HG03565 (cell line): Measurements from ENCODE around the gene TEX55.
"Not testable (repeated sequence)": the region's sequence is repeated elsewhere in the genome, so short reads cannot be mapped to it uniquely, and the experiment has no call there.

Source experiments
- ATAC-seq: cut with Tn5 transposase; IDR thresholded peaks from one replicate; pipeline ENCODE4 v1.9.1; 2021; ENCODE audit warnings: mild to moderate bottlenecking, moderate library complexity; ENCODE audit not compliant: unreplicated experiment

The TEX55 gene

DNA sequence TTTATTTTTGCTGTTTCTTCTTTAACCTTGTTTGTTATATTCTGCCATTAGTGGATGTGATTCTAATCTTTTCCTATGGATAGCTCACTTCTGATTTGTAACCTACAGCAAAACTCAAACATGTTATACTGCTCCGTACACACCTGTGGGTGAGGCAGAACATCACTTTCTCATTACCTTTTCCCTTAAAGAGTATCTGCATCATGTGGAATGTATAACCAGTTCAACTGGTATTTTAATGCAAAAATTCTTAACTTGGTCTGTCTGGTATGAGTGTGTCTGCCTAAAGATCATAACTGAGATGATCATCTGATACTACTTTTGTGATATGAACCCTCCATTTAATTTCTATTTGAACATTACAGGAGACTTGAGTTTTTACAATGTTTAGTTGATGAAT is 14.4 kb downstream of the TEX55 start:
- ATAC-seq, result no peak

DNA sequence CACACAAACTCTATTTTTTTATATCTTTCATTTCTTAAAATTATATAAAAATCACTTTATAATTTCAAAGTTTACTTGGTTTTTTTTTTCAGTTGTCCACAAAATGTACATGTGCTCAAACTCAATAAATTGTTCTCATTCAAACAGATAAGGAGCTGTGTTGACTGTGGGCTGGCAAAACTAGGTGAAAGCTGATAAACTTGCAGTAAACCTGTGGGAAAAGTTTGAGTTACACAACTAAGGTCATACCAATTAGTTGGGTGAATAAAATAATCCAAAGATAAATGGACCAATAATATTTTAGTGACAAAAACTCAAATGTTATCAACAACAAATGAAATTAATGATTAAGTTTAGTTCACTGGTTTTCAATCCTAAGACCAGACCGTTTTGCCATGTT is 14.8 kb downstream of the TEX55 start:
- ATAC-seq, result no peak

DNA sequence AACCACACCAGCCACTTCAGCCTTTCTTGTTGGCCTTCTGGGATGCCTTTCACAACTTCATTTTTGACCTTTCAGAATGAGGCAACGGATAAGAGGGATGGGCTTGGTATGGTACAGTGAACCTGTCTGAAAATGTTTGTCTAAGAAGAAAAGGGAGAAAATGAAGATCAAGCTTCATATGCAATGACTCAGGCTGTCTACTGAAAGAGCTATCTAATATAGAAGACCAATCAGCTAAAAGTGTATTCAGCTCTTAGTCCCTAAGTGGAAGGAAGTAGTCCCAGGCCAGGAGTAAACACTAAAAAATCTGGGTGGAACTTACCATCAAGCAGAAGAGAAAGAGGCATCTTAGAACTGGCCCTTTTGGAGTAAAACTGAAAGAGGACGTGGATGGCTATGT is 15.3 kb downstream of the TEX55 start:
- ATAC-seq, result no peak

DNA sequence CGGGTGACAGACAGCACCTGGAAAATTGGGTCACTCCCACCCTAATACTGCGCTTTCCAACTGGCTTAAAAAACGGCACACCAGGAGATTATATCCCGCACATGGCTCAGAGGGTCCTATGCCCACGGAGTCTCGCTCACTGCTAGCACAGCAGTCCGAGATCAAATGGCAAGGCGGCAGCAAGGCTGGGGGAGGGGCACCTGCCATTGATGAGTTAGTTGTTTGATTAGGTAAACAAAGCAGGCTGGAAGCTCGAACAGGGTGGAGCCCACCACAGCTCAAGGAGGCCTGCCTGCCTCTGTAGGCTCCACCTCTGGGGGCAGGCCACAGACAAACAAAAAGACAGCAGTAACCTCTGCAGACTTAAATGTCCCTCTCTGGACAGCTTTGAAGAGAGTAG is 18.8 kb downstream of the TEX55 start:
- not testable (repeated sequence) for ATAC-seq

DNA sequence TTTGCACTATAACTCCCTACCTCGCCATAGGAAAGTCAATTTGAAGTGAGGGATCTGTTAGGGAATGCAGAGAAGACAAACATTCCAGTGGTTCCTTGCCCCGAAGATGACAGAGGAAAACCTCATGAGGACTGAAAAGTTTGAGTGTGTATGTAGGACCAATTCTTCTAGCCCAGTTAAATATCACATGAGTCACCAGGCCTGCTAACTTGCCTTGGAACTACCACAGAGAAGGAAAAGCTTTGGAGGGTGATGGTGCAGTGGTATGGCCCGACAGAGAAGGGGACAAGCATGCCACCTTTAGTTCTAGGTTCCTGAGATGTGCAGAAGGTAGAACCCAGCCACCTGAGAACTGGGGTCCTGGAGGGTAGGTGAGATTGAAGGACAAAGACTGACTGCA is 24.9 kb downstream of the TEX55 start:
- ATAC-seq, result no peak

DNA sequence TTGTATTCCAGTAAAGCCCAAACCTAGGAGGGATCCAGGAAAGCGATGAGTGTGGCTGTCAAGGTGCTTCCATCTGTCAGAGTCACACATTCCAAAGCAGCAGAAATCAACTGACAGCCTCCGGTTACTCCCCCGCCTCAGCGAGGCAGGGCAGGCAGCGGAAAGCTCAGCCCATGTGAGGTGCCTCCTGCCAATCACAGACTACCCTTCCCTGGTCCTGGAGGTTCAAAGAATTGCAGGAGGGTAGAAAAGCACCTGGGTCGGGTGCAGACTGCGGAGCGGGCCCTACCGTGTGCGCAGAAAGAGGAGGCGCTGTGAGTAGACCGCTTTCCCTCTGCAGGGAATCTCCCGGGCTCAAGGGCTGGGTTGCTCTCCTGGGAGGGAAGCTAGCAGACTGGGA is 27.4 kb downstream of the TEX55 start, which contains the start of gene UPK1B:
TSS of gene UPK1B (plus strand) at position 274 of the 400 bp plus-strand sequence. CDS start 13,144 bp downstream, outside the sequence.
- ATAC-seq, result no peak

DNA sequence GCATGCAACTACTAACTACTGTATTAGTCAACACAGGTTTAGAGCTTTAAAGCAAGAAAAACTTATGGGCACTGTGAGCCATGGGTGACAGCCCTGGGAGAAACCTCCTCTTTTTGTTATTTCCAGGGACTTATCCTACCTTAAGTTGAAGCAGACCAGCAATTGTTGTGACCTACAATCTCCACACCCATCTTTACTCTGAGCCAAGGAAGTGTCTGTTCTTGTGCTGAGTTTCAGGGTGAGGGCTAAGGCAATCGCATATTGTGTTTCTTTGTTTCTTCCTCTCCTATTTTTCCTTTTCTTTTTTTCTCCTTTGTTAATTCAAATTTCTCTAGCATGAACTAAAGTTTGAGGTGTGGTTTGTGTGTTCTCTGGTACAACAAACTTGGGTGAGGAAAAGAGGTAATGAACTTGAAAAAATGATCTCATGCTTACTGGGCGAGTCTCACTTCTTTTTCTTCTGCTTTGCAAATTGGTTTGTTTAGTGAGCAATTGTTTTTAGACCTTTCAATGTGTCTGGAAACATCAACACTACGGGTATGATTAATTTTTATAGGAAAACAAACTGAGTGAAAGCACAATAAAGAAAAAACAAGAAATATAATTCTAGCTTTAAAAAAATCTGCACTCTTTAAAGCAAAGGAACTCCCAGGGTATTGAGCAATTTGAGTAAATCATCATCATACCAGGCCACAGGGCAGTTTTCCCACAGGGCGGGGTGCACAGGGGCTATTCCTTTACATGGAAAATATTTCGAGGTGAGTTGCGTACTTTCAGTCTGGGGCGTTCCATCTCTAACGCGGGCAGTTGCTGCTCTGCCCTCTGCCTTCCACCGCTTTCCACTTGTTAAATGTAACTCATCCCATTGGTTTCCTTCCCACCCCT is 30.1 kb downstream of the TEX55 start:
- ATAC-seq, result no peak

DNA sequence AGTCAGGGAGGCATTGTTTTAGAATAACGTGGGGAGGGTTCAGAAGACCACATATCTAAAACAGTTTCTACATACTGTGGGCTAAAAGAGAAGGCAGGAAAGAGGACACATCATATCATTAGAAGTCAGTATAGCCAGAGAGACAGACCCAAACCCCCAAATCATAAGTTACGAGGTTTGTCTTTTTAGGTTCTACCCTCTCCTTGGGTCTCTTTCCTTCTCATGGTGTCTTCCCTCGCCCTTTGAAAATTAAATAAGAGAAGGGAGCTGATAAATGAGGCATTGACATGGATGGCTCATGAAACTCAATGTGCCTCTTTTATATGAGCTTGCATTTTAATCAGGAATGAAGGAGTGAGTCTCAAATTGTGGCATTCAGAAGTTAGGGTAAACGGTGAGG is 30.8 kb downstream of the TEX55 start:
- no peak for ATAC-seq

DNA sequence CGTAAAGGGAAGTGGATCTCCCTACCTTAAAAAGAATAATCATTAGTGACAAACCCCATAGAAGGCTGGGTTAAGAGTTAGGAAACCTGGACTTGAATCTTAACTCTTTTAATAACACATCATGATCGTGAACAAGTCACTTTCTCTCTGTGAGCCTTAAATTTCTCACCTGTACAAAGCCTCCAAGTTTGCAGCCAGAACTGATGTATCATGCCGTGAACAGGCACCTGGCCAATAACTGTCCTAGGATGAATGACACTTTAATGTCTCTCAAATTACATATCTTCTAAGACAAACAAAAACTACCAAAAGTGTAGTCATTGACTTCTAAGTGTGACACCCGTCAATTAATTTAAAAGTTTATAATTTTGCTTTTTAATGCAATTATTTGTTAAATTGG is 31.4 kb downstream of the TEX55 start:
- ATAC-seq, result no peak

DNA sequence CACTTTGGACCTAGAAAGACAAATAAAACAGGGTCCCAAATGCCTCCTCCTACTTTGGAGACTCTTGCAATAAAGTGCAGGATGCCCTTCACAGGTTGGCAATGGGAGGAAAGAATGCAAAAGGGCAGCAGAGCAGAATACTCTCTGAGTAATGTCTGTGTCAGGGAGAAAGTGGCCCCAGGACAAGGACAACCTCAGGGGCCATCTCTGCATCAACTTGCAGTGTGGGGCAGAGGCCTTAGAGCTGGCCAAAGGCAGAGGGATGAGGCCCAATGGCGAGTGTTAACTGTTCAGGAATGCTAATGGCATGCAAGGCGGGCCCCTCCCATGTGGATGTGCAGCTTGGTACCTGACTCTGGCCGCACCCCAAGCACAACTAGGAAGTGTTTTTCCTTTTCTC is 35.8 kb downstream of the TEX55 start:
- ATAC-seq, result no peak

DNA sequence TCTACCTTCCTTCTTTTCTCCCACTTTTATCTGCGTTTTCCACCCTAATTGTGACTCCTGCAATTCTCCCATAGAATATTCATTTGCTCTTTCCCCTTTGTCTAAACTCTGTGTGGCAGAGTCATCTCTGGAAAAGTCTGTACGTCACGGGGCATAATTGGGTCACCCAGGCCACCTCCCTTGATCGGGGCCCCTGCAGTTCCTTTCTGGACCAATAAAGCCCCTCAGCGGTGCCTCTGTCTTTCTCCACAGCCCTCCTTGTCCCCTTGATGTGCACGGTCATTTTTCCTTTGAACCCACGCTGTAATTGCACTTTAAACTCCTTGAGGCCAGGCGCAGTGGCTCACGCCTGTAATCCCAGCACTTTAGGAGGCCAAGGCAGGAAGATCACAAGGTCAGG is 38.1 kb downstream of the TEX55 start:
- no peak for ATAC-seq

DNA sequence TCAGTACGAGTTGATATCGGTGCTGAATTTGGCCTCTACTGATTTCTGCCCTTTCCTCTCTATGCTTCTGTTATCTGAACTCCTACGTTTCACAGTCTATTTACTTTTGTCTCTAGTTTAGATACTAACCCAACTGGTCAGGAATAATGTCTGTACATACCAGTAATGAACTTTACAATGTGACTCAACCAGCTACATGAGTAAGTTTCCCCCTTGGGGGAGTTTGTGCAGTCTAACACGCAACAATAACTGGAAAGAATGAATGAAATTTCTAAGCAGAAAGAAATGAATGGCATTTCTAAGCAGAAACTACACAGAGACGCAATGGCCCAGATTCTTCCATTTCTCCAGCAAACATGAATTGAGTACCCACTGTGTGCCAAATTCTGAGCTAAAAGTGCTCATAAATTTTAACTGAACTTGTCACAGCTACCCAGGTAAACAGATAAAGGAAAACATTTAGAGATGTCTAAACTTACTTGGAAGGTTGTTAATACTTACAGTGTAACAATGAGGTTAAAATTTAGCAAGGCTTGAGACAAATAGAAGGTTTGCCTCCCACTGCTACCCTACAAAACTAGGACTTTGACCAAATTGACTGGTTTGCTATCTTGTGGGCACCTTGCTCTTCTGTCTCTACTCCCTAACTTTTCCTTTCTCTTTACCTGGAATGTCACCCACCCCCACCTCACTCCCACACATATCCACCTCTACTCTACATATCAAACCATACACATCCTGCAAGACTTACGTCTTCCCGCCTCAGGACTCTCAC is 39.0 kb downstream of the TEX55 start:
- ATAC-seq, result no peak

DNA sequence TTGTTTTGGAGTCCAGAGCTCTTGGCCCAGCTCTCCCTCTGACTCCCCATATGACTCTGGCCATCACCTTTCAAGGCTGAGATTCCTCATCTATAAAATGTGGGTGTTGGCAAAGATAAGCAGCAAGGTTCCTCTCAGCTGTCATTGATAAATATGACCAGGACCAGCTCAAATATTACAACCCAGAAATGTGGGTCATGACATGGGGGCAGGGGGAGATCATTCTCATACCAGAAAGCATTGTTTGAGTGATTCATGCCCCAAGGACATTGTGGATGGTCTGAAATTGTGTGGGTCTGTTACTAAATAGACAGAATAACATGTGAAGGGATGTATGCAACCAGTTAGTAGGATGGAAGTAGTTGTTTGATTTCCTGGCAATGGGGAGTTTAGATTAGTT is 41.3 kb downstream of the TEX55 start:
- no peak for ATAC-seq

DNA sequence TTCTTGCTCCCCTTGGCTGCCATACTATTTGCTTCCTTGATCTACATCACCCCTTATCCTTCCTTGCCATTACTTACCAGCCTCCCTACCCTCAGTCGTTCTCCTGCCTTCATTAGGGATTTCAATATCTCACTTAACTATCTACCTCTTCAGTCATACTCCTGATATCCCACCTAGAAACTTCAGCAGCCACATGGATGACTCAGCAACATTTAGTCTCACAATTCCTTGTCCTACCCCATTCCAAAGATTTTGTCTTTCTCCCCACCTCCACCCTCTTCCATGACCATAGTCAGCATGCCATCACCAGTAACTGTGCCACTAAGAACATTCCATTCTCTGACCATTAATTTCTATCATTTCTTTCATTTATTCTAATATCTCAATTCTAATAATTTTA is 45.8 kb downstream of the TEX55 start:
- ATAC-seq, result no peak

DNA sequence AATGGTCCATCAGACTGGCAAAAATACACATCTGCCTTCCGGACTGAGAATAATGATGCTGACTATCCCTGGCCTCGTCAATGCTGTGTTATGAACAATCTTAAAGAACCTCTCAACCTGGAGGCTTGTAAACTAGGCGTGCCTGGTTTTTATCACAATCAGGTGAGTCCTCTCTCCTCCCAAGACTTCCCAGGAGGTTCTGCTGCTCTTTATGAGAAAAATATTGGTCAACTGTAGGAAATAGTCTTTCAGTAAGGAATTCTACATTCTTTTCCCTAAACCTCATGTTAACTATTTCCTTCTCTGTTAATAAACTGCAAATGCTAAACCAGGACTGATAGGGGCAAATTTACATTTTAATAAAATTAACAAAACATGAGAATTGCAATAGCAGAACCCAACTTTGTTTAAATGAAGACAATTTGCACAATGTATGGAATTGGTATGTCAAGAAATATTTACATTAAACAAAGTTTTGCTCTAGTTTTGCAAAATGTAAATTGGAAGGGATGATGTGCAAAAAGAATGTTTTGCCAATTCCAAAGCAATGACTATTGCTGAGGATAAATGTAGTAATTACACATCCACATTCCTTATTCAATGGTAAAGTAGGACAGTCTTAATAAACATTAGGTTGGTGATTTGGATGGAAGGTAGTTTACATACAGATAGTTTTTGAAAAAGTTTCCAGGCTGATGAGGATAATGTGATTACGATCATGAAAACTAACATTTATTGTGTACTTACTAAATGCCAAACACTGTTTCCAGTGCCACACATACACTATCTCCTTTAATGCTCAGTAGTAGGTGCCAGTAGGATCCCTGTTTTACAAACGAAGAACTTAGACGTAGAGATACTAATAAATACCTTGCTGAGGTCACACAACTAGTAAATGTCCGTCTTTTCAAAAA is 48.5 kb downstream of the TEX55 start:
- no peak for ATAC-seq

DNA sequence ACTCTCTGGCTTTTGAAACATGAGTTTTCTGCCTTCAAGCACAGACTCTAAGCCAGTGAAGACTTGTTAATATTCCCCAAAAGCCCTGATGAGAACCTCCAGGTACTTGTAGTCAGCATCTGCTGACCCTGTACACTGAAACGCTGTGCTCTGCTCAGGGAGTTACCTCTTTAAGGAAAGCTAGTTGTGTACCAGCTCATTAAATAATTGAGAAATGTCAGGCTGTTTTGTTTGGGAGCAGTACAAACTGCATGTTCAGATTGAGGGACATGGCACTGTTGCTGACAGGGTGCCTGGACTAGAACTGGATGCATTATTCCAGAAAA is 49.1 kb downstream of the TEX55 start:
- no peak for ATAC-seq

DNA sequence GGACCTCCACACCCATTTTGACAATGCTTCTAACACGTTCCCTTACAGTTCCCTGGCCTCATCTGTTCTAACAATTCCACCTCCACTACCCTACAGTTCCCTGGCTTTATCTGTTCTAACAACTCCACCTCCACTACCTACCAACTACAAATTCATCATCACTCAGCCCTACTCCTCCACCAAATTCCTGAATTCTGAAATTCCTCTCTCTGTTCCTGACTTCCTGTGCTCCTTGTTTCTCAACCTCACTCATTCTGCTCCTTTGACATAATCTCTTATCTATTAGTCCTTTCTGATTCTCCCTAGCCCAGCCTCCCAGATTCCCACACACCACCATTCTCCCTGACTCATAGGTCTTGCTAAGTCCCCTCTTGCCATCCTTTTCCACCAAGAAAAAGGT is 49.9 kb downstream of the TEX55 start:
- ATAC-seq, result no peak
